Muscle of back (tissue), 11 donors: ENCODE results near the gene GNAZ. TPM values are rescaled to one million over a fixed set of nuclear protein-coding genes. Genes with fewer than 3 reads are reported as not detected.
A peak's percentile ranks its signal among the peaks of the same experiment; 100 is the strongest.

Source experiments
- DNase-seq, 3 donors: peaks; one replicate each; pipeline versions ENCODE4 v3.0.0 to v3.0.0-alpha.2; 2013
- polyA plus RNA-seq, 10 donors: library from polyadenylated mRNA; unstranded; fragments of 120-200 nt; gene quantifications; one replicate each; pipeline ENCODE4 v1.2.1, GENCODE V29; 2013; ENCODE audit not compliant: insufficient read length in 10 of 10

GNAZ gene
- polyA plus RNA-seq, 10 donors: 1.9 to 4.0 (median 3.0) TPM

DNA sequence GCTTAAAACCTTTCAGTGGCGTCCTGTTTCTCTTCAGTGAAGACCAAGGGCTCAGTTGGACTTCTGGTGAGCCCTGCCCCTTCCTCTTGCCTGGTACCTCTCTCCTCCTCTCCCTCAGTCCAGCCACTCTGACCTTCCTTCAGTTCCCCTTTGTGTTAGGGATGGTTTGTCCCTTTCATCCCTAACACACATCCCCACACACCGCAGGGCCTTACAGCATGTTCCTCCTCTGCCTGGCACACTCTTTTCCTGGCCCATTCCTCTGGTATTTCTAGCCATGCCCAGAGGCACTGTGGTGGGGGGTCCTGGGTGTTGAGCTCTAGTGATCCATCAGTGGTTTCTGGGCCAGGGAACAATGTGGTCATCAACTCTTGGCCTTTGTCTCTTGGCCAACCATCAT is 21.4 kb downstream of the GNAZ start:
- DNase-seq: no peak

DNA sequence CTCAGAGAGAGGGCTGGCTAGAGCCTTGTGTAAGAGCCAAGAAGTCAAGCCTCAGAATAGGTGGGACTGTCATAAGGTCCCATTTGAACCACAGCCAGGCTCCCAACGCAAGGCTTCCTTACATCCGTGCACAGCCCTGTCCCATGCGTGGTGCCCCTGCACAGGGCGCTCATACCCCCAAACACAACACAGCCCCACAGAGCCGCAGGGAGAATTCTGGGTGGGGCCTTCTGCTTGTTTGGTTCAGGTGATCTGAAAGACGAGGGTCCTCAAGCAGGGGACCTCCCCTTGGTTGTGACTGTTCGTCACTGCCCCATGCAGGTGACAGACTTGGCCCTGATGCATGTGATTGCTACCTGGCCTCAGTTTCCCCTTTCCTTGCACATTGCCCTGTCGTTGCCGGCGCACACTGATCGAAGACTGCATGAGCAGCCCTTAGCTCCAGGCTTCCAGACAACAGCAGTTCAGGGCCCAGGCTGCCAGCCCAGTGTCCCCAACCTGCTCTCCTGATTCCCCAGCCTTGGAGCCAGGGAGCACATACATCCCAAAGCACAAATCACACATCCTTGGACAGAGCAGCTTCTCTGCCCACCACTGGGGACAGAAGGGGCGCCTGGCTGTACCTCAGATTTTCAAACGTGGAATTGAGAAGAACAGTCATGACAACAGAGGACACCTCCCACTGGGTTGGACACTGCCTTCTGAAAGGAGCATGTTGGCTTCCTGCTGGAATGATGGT is 22.1 kb downstream of the GNAZ start:
- no peak for DNase-seq

DNA sequence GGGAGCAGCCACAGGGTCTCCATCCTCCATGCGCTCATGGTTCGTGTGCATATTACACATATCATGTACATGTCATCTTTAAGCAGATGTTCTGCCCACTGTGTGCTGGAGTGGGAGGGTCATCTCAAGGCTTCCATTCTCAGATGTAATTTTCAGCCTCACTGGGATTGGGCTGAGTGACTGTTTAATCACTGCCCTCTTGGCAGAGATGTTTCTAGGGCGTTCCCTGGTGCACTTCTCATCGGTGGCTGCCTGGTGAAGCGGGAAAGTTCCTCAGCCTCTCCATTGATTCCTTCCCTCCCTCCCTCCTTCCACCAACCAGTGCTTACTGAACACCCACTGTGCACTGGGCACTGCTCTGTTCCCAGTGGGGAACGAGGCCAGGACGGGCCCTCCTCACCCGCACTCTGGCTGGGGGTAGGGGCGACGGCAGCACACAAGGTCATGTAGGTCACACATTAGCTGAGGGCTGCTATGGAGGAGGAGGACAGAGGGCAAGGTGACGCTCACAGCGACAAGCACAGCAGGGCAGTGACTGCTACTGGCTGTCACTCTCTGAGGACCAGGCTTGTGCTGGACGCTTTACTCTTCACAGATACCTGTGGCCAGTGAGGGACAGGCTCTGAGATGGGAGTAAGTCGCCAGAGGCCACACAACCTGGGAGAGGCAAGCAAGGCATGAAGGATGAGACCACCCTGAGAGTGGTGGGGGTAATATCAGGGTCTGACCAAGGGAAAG is 22.9 kb downstream of the GNAZ start:
- no peak for DNase-seq

GRCh38 chr22:23094260-23094659 is 23.9 kb downstream of the GNAZ start:
- no peak for DNase-seq

DNA sequence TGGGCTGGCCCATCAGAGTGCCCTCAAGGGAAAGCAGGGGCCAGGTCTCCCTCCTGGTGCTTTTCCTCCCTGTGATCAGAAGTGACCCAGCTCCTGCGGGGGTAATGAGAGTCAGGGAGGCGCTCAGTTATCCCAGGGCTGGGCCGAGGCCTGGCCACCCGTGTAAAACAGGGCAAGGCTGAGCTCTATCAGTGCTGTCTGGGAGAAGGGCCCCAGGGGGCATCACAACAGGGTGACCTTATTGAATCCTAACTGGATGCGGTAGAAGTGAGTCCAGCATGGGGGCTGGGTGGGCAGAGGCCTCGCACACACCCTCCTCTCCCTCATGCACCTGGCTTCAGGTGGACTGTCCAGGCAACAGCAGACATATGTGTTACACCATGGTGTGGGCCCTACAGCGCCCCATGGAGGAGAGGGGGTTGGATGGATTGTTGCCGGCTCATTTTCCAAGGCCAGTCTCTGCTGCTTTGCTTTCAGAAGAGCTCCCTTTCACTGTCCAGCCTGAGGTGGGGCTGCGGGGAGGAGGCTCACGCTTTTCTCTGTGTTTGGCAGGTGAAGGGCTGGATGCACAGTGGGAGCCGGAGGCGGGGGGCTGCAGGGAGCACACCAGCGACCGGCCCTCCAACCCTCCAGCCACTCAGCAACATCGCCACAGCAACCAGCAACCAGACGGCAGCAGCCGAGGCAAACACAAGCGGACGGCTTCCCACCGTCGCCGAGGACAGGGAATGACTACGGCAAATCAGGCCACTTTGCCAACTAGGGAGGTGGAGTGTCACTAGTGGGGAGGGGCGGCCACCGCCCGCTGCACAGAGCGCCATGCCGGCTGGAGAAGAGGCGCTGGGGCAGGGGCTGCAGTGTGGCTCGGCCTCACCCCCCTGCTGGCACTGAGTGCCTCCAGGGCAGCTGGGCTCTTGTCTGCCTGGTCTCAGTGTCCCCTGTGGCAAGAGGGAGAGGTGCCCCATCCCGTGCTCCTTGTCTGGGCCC is 24.7 kb downstream of the GNAZ start:
- DNase-seq: no peak

- no peak for DNase-seq
These were observed 25.5 kb downstream of the GNAZ start for GRCh38 chr22:23095733-23096342.

DNA sequence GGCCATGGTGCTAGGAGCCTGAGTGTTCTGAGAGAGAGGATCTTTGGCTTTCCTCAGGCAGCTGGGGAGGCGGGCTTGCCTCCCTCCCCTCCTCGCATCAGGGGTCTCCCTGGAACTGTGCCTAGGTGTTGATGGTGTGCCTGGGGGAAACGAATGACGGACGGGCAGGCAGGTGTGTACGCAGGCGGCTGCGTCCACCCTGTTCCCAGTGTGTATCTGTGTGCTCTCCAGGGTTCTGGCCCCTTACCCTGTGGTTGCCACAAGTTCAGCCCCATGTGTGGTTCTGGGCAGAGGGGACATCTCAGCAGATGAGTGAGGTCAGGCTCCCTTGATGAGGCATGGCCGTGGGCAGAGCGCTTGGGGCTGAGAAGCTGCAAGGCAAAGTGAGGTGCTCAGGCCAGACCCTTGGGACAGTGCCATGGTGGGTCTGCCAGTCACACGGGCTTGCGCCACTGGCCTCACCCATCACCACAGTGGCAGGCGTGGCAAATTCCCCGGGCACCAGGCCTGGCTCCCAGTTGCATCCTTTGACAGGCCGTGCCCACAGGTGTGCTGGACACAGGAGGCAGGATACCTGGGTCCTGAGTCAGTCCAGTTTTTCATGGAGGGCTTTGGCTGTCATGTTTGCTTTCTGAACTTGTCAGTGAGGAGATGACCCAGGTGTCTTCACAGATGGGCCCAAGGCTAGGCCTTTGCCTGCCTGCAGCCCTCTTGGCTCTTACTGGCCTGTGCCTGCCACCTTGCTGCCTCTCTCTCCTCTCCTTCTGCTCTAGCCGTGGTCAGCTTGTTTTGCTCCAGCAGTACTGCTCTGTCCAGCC is 27.3 kb downstream of the GNAZ start:
- no peak for DNase-seq

GRCh38 chr22:23098230-23098705 is 27.9 kb downstream of the GNAZ start:
- no peak for DNase-seq

GRCh38 chr22:23098718-23099530 is 28.6 kb downstream of the GNAZ start:
- DNase-seq: peak in 1 of 3 donors; percentile 40

DNA sequence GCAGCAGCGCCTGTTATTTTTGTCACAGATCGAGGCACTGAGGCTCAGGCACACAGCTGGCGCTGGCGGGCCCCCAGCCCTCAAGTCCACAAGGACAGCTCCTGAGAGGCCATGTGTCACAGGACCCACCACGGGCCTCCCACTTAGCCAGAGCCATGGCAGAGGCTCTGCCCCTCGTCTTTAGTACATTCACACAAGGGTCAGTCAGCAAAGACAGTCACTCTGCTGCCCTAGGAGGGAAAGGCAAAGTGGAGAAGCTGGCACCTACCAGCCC is 29.1 kb downstream of the GNAZ start:
- DNase-seq: no peak

DNA sequence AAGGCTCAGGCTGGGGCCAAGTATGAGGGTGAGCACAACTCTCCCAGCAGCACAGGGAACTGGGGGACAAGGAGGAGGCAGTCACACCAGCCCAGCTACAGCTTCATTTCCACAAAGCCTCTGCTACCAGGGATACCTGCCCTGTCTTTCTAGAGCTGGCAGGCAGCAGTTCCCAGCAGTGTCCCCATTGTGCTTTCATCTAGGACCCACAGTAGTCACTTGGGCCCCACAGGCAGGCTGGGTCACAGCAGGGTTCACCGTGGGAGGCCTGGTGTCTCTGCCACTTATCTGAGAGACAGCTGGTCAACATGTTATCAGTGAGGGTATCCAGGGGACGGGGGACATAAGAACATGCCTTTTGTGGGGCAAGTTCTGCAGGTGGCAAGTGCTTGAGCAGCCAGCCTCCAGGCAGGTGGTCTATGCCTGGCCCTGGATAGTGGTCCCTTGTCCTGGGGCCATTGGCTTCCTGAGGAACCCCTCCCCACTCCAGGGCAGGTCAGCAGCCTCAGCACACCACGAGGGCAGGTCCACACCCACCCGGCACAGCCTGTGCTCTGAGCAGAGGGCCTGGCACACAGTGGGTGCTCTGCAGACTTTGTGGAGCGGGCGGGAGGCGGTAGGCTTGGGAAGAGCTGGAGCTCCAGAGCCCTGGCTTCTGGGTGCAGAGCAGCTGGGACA is 29.9 kb downstream of the GNAZ start:
- no peak for DNase-seq

- DNase-seq: no peak
These were observed 31.2 kb downstream of the GNAZ start for GRCh38 chr22:23101524-23101923.

GRCh38 chr22:23102002-23102655 is 31.8 kb downstream of the GNAZ start:
- DNase-seq: no peak

DNA sequence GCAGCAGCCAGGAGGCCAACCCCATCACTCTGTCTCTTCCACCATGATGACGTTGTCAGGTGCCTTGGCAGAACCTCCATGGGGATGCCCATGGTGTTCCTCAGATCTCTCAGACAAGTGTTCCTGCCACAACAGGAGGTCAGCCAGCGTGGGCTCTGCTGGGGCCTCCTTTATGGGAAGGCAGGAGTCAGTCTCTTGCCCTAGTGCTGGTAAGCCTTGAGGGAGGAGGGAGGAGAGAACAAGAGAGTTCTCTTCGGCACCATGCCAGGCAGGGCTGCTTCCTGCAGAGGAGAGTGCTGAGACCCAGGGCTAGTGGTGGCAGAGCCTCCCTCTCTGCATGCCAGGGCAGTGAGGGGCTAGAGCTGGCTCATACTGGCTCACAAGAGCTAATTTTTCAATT is 32.5 kb downstream of the GNAZ start:
- no peak for DNase-seq

DNA sequence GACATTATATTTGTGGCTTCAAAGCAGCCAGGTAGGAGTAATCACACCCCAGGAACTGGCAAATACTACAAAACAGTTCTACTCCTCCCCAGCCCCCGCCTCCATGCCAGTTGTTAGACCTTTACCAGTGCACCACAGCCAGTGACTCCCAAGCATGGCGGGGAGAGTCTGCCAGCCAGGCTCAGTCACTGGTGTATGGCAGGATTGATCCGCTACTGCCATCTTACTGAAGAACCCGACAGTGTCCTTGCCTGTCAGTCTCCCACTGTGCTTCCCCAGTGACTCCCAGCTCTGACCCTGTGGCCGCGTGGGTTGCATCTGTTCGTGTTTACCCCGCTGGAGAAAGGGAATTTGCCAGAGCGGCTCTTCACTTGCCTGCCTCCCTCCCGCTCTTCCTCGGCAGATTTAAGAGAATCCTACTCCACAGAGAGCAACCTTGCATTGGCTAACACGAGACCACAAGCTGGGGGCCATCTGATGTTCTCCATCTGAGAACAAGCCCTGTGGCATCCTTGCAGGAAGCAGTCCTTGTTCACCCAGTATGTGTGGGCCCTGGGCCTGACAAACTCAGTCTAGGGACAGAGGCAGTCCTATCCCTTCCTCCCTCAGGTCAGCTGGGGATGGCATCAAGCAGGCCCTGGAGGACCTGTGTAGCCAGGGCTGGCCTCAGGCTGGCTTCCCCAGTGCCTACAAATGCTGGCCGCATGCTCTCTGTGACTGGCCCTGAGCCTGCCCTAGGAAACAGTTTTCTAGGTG is 33.1 kb downstream of the GNAZ start:
- DNase-seq: no peak

DNA sequence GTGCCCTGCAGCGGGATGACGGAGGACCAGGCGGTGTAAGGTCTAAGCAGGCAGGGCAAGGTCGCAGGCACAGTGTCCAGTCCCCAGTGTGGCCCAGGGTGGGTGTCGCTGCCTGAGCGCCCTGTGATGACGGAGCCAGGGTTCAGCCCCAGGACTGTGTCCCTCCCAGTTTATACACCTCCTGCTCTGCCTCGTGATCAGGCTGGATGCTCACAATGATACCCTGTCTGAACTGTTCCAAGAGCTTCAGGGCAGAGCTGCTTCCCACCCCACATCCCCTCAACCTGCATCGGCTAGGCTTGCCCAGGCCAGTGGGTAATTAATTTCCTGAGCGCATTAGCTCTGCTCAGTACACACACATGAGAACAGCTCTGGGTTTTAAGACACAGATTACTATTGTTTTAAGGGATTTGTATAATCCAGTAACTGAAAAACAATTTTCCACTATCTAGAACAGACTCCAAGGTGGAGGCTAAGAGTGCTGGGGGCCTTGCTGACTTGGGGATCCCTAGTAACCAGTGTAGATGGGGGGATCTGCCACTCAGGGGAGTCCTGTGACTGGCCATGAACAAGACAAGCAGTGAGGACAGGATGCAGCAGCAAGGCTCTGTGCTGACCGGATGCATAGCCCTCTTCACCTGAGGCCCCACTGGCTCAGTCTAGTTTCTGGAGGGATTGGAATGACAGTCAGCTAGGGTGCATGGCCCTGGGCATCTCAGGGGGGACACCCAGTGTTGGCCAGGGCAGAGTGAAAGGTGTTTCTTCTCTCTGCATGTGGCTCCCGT is 34.1 kb downstream of the GNAZ start:
- no peak for DNase-seq

DNA sequence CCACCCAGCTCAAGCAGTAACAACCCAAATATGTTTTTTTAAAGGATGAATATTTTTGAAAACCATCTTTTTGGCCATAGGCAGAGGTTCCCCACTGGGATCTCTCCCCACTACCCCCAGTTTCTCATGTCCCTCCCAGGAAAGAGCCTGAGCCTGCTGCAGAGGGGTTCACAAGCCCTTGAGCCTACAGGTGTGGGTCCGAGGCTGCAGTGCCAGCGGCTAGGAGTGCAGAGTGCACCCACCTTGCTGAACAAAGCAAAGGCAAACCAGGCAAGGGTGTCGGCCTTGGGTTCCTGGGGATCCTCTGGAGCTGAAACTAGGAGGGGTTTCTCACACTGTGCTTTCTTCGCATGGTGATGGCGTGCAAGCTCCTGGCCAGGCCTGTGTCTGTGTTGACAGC is 35.0 kb downstream of the GNAZ start:
- DNase-seq: no peak
